Pericardium fibroblast (primary cell): ENCODE measurements around the gene KBTBD4. TPM values are rescaled to one million over a fixed set of nuclear protein-coding genes. Genes with fewer than 3 reads are reported as not detected.

ENCODE experiments used
- total RNA-seq: library from RNA; depleted of rRNA; stranded (reverse); fragments of >200 nt; gene quantifications from 2 replicates; pipeline ENCODE4 v1.2.3, GENCODE V29; 2015

The KBTBD4 gene
- 13.1 and 13.6 TPM in 2 replicates for total RNA-seq

GRCh38 chr11:47578524-47579494 is at the start of gene KBTBD4, which contains the start of gene NDUFS3:
Gene KBTBD4 (minus strand): TSS chr11:47578970. CDS start chr11:47578951, 19 bp downstream.
Gene NDUFS3 (plus strand): TSS chr11:47579074. CDS start chr11:47579092, 18 bp downstream.

GRCh38 chr11:47593934-47594855 is 15.4 kb upstream of the KBTBD4 start, which contains the start of gene C1QTNF4:
Gene C1QTNF4 (minus strand): TSS chr11:47594411. CDS start chr11:47590810, 3,601 bp downstream.

GRCh38 chr11:47586098-47586855 is 7.5 kb upstream of the KBTBD4 start, which contains the start of gene FAM180B:
Gene FAM180B (plus strand): TSS chr11:47586678. CDS start chr11:47586769, 91 bp downstream.

GRCh38 chr11:47565340-47566148 is 13.2 kb downstream of the KBTBD4 start, which contains the start of gene PTPMT1:
Gene PTPMT1 (plus strand): TSS chr11:47565599. CDS start chr11:47565623, 24 bp downstream.

GRCh38 chr11:47552566-47553405 is 26.0 kb downstream of the KBTBD4 start, which contains the start of gene CELF1:
Gene CELF1 (minus strand): TSS chr11:47553132. CDS start chr11:47499523, 53,609 bp downstream.

Other genes starting within 250 kb of the KBTBD4 start
- not detected in 2 replicates for gene MYBPC3, start 226.3 kb downstream of the KBTBD4 start, total RNA-seq
- gene SPI1, start 200.4 kb downstream of the KBTBD4 start, total RNA-seq: not detected in 2 replicates
- 92.1 and 188 TPM in 2 replicates for gene SLC39A13, start 170.4 kb downstream of the KBTBD4 start, total RNA-seq
- gene PSMC3, start 152.5 kb downstream of the KBTBD4 start, total RNA-seq: 110 and 120 TPM in 2 replicates
- 2.6 TPM in 1 of 2 replicates, not detected in the other for gene RAPSN, start 129.8 kb downstream of the KBTBD4 start, total RNA-seq
- 28.8 and 29.1 TPM in 2 replicates for gene CELF1, start 25.8 kb downstream of the KBTBD4 start, total RNA-seq
- gene PTPMT1, start 13.4 kb downstream of the KBTBD4 start, total RNA-seq: 82.1 and 92.9 TPM in 2 replicates
- gene NDUFS3, start 104 bp upstream of the KBTBD4 start, total RNA-seq: 62.2 and 68.1 TPM in 2 replicates
- 0.12 and 1.3 TPM in 2 replicates for gene FAM180B, start 7.7 kb upstream of the KBTBD4 start, total RNA-seq
- 0.60 and 0.70 TPM in 2 replicates for gene C1QTNF4, start 15.4 kb upstream of the KBTBD4 start, total RNA-seq
- gene MTCH2, start 63.6 kb upstream of the KBTBD4 start, total RNA-seq: 49.3 and 80.5 TPM in 2 replicates
- gene AGBL2, start 136.4 kb upstream of the KBTBD4 start, total RNA-seq: 0.17 and 1.4 TPM in 2 replicates
- gene FNBP4, start 188.4 kb upstream of the KBTBD4 start, total RNA-seq: 39.6 and 42.3 TPM in 2 replicates